HG02678 (cell line): Measurements from ENCODE around the gene NEO1.
"Not testable (repeated sequence)": the region's sequence is repeated elsewhere in the genome, so short reads cannot be mapped to it uniquely, and the experiment has no call there.

Experiments used
- ATAC-seq: cut with Tn5 transposase; IDR thresholded peaks from one replicate; pipeline ENCODE4 v1.9.1; 2021; ENCODE audit warnings: mild to moderate bottlenecking, moderate library complexity; ENCODE audit not compliant: unreplicated experiment

The NEO1 gene

DNA sequence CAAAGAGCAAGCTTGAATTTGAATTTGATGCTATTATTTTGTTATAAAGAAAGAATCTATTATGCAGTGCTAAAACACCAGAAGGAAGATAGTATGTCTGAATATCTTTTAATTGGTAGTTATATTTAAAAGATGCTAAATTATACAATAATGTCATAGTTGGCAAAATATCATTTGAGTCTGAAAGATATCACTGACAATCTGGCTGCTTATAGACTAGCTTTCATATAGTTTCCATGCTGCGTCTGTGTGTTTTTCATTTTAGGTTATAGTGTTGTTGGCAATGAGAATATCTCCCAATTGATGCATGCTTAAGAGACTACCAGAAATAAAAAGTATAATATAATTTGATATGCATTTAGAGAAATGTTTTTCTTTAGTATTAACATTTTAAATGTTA, 142.9 kb downstream of the NEO1 start:
- ATAC-seq = no peak

GRCh38 chr15:73196113-73196512, 143.8 kb downstream of the NEO1 start:
- ATAC-seq = no peak

GRCh38 chr15:73200339-73200738, 148.1 kb downstream of the NEO1 start:
- no peak for ATAC-seq

DNA sequence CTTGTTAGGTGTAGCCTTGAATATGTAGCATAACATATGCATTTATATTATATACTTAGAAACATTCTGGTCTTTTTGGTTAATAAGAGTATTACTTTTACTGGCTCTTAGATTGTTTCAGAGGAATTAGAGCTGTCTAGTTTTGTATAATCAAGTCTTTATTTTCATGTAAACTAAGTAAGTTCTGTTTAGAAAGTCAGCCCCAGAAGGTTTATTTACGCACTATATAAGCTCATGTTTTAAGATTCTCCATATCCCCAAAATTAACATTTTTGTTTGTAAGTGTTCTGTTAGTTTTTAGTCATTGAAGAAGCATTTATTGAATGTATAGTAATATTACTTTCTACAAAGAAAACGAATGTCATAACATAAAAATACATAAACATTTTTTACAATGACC, 158.4 kb downstream of the NEO1 start:
- ATAC-seq = no peak

DNA sequence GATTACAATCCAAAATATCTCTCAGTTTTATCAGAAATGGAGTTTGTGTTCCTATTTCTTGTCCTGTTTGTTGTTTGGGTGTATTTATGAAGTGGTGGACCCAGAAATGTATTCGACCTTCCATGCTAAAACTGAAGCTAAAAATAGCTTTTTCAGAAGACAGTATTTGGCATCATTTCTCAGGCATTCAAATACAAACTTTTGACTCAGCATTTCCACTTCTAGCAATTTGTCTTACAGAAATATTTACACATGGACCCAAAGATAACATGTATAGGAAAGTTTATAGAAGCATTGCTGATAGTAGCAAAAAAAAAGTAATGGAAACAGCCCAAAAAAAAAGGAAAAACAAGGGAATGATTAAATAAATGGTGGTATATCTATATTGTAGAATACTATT, 160.2 kb downstream of the NEO1 start:
- ATAC-seq = no peak

DNA sequence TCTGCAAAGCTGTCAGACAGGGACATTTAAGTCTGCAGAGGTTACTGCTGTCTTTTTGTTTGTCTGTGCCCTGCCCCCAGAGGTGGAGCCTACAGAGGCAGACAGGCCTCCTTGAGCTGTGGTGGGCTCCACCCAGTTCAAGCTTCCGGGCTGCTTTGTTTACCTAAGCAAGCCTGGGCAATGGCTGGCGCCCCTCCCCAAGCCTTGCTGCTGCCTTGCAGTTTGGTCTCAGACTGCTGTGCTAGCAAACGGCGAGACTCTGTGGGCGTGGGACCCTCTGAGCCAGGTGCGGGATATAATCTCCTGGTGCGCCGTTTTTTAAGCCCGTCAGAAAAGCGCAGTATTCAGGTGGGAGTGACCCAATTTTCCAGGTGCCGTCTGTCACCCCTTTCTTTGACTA, 169.2 kb downstream of the NEO1 start:
- ATAC-seq = not testable (repeated sequence)

DNA sequence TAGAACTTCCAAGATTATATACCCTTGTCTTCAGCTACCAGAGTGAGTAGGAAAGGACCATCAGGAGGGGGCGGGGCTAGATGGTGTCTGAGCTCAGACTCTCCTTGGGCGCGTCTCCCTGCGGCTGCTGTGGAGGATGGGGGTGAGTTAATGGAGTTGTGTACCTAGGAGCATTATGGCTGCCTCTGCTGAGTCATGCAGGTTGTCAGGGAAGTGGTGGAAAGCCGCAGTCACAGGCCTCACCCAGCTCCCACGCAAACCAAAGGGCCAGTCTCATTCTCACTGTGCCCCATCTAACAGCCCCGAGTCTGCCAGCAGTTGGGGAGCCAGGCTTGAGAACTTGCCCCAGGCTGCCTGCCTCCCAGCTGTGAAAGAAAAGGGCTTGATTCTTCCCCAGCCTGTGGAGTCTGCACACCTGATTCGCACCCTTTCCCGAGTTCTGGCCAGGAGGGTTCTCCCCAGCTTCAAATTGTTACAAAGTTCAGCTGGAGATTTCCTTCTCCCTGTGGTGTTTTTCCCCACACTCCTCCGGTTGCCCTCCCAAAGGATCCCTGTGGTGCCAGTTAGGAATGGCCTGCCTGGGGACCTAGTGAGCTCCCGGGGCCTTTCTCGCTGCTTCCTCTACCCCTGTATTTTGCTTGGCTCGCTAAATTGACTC, 173.2 kb downstream of the NEO1 start:
- ATAC-seq = no peak

GRCh38 chr15:73226093-73226814, 174.0 kb downstream of the NEO1 start:
- no peak for ATAC-seq

GRCh38 chr15:73227433-73228056, 175.3 kb downstream of the NEO1 start:
- ATAC-seq = no peak

DNA sequence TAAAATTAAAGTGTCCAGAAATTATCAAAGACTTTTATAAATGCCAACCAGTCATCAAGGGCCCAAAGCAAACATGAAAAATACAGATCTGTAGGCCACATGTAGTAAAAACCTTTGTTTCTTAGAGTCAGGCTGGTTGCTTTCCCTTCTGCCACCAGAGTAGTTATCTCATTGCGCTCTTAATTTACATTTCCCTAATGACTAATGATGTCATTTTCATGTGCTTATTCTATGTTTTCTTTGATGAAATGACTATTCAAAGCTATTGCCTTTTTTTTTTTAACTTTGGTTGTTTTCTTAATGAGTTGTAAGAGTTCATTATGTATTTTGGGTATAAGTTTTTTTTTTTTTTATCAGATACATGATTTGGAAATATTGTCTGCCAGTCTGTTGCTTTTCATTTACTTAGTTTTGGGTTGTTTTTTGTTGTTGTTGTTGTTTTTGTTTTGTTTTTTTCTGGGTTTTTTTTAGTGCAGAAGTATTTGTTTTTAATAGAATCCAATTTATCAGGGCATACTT, 175.9 kb downstream of the NEO1 start:
- ATAC-seq = no peak

DNA sequence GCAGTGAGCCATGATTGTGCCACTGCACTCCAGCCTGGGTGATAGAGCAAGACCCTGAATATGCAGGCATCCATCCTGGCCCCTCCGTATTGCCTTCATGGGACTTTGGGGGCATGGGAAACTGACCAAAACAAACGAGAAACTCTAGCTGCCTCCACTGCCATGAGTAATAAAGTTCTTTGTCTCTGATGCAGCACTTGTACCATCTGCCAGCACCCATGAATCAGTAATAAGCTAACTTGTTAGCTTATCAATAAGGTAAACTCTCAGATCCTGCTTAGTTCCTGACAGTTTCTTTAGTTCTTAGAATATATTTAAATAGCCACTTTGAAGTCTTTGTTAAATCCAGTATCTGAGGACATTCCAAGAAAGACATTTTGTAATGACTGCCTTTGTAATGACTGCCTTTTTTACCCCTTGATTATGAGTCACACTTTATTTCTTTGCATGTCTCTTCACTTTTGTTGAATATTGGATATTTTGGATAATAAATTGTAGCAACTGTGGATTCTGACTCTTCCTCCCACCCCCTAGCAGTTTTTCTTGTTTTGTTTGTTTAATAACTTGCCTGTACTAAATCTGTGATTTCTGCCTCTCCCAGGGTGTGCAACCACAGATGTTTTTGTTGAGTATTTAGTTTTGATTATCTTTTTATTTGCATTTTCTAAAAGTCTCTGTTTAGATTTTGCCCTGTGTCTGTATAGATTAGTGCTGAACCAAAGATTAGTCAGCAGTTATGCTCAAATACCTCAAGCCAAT, 179.6 kb downstream of the NEO1 start:
- ATAC-seq = no peak

- no peak for ATAC-seq
Observed at GRCh38 chr15:73232776-73233175, 180.5 kb downstream of the NEO1 start.

- ATAC-seq = no peak
Observed at GRCh38 chr15:73233623-73234022, 181.4 kb downstream of the NEO1 start.

DNA sequence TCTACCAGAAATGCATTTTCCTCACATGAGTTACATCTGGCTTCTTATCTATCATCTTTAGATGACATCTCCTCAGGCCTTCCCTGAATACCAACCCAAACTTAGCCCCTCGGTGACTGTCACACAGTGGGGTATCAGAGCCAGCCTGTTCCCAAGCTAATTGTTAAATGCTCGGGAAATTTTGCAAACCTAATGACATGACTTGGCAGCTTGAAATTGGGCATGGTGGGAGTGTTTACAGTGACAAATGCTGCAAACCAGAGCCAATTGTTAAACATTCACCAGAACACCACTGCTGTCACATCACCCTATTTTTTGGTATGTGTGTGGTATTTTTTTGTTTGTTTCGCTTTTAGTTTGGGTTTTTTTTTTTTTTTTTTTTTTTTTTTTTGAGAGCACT, 185.6 kb downstream of the NEO1 start:
- no peak for ATAC-seq

- ATAC-seq = no peak
Observed at GRCh38 chr15:73239564-73240215, 187.4 kb downstream of the NEO1 start.

GRCh38 chr15:73240866-73241499, 188.7 kb downstream of the NEO1 start:
- ATAC-seq = no peak

DNA sequence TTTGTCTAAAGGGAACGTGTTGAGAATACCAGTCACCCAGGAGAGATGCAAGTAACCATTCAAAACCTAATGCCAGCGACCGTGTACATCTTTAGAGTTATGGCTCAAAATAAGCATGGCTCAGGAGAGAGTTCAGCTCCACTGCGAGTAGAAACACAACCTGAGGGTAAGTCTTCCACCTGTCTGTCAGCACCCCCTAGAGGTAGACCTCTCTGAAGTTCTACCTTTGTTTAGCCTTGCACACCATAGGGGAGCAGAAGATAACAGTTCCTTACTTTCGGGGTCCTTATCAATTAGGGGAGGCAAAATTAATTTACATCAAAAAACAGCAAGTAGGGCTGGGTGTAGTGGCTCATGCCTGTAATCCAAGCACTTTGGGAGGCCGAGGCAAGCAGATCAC, 192.1 kb downstream of the NEO1 start:
- ATAC-seq = no peak

DNA sequence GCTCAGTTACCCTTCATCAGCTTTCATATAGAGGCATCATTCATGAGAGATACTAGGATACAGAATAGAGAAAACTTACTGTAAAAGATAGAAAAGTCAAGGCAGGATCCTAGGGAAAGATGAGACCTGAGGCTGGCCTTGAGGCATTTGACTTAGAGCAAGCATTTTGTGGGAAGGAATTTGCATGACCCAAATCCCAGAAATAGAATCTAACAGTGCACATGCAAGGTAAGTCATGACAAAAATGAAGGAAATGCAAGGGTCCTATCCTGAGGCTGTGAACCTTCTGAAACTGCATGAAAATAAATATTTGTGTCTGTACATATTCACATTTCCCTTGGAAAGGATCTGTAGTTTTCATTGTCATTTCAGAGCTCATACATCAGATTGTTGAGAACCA, 194.2 kb downstream of the NEO1 start:
- no peak for ATAC-seq

- ATAC-seq = no peak
Observed at GRCh38 chr15:73246898-73247297, 194.6 kb downstream of the NEO1 start.

- no peak for ATAC-seq
Observed at GRCh38 chr15:73247331-73247730, 195.1 kb downstream of the NEO1 start.
